ENCODE data around the gene SLC24A3.

GRCh38 chr20:19351542-19351941 is 139.1 kb downstream of the SLC24A3 start:
- TF ChIP-seq CTCF (conservative IDR thresholded peaks at IDR 0.05; ENCODE audit: low read length) = peak; percentile 54; the same call in 1 of the 2 replicates
- TF ChIP-seq EZH2phosphoT487 (IDR thresholded peaks at IDR 0.05; ENCODE audit: borderline replicate concordance) = no peak
